ENCODE data around the gene OVOL3.
A peak's percentile ranks its signal among the peaks of the same experiment; 100 is the strongest.

The OVOL3 gene

DNA sequence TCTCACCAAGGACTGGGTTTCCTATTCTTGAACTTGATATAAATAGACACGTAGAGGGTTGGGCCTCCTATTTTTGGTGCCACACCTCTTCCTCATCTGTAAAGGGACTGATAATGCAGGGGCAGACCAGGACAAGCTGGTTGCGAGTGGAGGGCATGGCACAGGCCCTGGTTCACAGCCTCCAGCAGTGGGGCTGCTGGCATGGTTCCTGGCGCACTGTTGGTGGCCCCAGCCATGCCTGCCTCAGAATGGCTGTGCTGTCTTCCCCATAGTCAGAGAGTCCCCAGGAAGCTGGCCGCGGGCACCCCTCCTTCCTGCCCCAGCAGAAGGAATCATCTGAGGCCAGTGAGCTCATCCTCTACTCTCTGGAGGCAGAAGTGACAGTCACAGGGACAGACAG, 10.5 kb upstream of the OVOL3 start:
- DNase-seq (ENCODE audit: low read depth), result no peak

GRCh38 chr19:36101550-36102327, 9.2 kb upstream of the OVOL3 start:
- no peak for DNase-seq (ENCODE audit: low read depth)

DNA sequence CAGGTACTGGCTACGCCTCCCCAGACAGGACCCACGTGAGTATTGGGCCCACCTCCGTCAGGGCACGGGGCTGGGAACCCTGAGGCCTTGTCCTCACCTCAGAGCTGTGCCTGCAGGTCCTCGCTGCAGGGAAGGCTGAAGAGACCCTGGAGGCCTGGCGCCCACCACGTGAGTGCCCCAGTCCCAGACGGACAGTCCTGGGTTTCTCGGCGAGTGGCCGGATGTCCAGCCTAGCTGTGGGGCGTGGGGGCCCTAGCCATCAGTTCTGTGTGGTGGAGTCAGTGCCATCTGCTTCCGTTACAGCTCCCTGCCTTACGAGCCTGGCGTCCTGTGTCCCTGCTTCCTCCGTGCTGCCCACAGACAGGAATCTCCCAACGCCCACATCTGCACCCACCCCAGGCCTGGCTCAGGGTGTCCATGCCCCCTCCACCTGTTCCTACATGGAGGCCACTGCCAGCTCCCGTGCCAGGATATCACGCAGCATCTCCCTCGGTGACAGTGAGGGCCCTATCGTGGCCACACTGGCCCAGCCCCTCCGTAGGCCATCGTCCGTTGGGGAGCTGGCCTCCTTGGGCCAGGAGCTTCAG, 7.8 kb upstream of the OVOL3 start:
- DNase-seq (ENCODE audit: low read depth), result no peak

DNA sequence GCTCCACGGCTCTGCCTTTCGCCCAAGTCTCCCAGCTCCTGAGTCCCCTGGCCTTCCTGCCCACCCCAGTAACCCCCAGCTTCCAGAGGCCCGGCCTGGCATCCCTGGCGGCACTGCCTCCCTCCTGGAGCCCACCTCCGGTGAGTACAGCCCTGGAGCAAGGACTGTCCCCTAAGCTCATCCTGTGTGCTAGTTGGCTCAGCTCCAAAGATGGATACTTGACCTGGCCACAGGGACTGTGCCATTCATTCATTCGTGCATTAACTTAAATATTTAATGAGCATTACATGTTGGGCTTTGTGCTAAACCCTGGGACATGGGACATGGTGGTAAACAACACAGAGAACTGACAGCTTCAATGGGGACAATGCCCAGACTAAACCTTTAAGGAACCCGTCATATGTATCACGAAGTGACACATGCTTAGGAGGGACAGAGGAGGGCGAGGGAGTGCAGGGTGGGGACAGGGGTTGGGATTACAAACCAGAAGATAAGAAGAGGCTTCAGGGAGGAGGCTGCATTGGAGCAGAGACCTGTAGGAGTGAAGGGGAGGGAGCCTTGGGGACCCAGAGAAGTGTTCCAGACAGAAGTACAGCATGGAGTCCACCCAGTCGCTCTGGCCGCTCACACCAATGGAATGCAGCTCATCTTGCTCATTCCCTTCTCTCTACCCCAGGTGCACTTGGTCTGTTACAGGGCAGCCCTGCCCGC, 6.9 kb upstream of the OVOL3 start:
- DNase-seq (ENCODE audit: low read depth), result no peak

DNA sequence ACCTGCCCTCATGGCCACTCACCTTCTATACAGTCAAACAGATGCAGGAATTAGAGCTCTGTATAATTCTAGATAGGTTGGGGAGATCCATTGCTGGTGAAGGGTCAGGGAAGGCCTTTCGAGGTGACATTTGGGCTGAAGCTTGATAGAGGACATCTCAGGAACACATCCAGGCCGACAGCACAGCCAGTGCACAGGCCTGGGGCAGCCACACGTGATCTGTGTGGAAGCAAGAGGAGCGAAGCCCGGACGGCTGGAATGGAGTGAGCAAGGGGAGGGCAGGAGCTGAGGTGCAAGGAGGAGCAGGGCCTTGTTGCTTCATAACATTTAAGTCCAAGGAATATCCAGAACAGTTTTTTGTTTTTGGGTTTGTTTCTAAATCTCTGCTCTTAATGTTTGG, 4.5 kb upstream of the OVOL3 start:
- DNase-seq (ENCODE audit: low read depth), result no peak

DNA sequence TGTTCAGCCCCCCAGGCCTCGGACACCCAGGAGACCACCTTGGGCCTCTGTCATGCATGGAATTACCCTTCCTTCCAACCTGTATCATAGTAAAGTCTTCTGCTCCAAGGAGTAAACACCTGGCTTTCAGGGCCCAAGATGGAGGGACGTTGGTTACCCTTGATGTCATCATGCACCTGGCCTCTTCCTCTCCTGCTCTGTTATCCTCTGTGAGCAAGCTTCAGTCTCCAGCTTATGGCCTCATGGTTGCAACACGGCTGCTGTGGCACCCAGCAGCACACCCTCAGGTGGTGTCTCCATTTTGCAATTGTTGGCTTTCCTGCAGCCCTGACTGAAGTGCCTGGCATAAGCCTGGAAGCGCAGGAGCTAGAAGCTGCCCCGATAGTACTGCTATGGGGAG, 4.0 kb upstream of the OVOL3 start:
- DNase-seq (ENCODE audit: low read depth), result no peak

- DNase-seq (ENCODE audit: low read depth), result no peak
These were observed 2.3 kb upstream of the OVOL3 start for GRCh38 chr19:36108684-36109083.

- no peak for DNase-seq (ENCODE audit: low read depth)
These were observed 227 bp downstream of the OVOL3 start for GRCh38 chr19:36111200-36111539.

- DNase-seq (ENCODE audit: low read depth), result no peak
These were observed 1.7 kb downstream of the OVOL3 start for GRCh38 chr19:36112678-36113077.

GRCh38 chr19:36113425-36113824, 2.5 kb downstream of the OVOL3 start:
- no peak for DNase-seq (ENCODE audit: low read depth)

- DNase-seq (ENCODE audit: low read depth), result no peak
These were observed 3.2 kb downstream of the OVOL3 start for GRCh38 chr19:36113894-36114720.

GRCh38 chr19:36114721-36115452, 3.9 kb downstream of the OVOL3 start, which contains the start of gene POLR2I:
Gene POLR2I, minus strand, starts transcription at chr19:36114875. Its CDS starts 19 bp downstream, at chr19:36114856.
- peak; percentile 99 for DNase-seq (ENCODE audit: low read depth)

DNA sequence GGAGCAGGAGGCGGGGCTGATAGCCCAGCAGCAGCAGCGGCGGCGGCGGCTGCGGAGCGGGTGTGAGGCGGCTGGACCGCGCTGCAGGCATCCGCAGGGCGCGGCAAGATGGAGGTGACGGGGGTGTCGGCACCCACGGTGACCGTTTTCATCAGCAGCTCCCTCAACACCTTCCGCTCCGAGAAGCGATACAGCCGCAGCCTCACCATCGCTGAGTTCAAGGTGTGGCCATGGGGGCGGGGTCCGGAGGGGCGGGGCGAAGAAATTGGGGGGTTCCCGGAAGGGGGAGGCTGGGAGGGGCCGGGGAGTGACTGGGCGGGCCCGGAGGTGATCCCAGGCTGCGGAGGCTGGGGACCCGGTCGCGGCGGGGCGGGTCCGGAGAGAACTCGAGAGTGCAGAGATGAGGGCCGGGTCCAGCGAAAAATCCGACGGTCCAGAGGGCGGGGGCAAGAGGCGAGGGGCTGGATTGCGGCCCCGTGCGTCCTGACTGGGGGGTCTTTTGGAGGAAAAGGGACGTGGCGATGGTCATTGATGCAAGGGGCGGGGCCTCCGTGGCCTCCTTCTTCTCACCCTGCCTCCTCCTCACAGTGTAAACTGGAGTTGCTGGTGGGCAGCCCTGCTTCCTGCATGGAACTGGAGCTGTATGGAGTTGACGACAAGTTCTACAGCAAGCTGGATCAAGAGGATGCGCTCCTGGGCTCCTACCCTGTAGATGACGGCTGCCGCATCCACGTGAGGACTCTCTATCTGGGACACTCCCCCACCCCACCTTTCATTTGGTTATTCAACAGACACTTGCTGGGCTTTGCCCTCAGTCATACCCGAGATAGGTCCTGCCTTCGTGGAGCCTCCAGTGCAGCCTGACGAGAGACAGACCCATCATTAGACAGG, 4.8 kb downstream of the OVOL3 start, which contains the start of gene TBCB:
TBCB (plus strand) TSS at position 16 of the 891 bp plus-strand sequence; CDS start at position 109, 93 bp downstream.
- DNase-seq (ENCODE audit: low read depth), result peak; percentile 82

DNA sequence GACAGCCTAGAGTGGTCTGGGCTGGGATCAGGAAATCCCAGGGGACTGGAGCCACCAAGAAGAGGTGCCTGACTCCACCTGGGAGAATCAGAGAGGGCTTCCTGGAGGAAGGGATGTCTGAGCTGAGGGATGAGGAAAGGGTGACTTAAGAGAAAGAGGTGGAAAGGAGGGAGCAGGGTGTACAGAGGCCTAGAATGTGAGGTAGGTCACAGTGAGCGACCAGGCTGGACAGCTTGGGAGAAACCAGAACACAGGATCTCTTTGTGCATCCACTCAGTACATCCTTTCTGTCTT, 5.3 kb downstream of the OVOL3 start:
- no peak for DNase-seq (ENCODE audit: low read depth)

GRCh38 chr19:36120092-36120983, 9.4 kb downstream of the OVOL3 start:
- no peak for DNase-seq (ENCODE audit: low read depth)

- DNase-seq (ENCODE audit: low read depth), result no peak
These were observed 10.0 kb downstream of the OVOL3 start for GRCh38 chr19:36120984-36121358.

DNA sequence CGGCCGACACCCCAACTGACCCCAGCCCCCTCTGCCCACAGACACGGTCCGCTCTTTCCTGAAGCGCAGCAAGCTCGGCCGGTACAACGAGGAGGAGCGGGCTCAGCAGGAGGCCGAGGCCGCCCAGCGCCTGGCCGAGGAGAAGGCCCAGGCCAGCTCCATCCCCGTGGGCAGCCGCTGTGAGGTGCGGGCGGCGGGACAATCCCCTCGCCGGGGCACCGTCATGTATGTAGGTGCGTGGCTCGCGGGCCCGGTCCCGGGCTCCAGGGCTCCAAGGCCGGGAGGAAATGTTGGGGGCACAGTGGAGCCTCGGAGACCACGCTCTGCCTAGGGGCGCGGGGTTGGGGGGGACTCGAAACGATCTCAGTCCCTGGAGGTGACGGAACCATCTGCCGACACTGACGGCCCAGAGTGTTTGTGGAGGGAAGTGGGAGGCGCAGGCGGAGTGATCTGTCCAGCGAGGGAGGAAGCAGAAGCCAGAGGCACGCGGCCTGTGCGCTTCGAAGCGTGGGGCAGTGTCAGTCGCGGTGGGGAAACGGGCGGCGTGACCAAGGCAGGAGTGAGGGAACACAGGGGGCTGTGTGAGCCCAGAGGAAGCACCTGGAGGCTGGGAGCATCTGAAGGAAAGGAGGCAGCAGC, 10.7 kb downstream of the OVOL3 start:
- DNase-seq (ENCODE audit: low read depth), result no peak

DNA sequence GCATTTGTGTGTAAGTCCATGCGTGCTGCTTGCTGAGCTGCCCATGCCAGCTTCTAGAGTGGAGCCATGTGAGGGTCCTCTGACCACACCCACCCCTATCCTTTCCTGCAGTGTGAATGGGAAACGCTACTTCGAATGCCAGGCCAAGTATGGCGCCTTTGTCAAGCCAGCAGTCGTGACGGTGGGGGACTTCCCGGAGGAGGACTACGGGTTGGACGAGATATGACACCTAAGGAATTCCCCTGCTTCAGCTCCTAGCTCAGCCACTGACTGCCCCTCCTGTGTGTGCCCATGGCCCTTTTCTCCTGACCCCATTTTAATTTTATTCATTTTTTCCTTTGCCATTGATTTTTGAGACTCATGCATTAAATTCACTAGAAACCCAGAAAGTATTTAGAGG, 14.6 kb downstream of the OVOL3 start:
- no peak for DNase-seq (ENCODE audit: low read depth)

DNA sequence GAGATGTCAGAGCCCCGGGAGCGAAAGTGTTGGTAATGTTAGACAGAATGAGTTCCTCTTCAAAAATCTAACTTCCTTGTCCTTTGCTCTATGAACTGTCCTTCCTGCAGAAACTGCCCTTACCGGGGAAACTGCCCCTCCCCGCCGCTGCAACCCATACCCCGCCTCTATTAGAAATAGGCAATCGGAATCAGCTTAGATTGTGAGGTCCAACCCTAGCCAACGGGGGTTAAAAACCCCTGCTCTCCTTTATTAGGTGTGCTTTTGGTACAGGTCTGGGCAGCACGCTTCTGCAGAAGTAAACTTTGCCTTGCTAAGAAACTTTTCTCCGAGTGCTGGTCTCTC, 17.4 kb downstream of the OVOL3 start:
- DNase-seq (ENCODE audit: low read depth), result no peak
